ENCODE results near the gene KYAT1. TPM values are rescaled to one million over a fixed set of nuclear protein-coding genes. Genes with fewer than 3 reads are reported as not detected.

The KYAT1 gene
- total RNA-seq: 15.7 and 17.4 TPM in 2 replicates

DNA sequence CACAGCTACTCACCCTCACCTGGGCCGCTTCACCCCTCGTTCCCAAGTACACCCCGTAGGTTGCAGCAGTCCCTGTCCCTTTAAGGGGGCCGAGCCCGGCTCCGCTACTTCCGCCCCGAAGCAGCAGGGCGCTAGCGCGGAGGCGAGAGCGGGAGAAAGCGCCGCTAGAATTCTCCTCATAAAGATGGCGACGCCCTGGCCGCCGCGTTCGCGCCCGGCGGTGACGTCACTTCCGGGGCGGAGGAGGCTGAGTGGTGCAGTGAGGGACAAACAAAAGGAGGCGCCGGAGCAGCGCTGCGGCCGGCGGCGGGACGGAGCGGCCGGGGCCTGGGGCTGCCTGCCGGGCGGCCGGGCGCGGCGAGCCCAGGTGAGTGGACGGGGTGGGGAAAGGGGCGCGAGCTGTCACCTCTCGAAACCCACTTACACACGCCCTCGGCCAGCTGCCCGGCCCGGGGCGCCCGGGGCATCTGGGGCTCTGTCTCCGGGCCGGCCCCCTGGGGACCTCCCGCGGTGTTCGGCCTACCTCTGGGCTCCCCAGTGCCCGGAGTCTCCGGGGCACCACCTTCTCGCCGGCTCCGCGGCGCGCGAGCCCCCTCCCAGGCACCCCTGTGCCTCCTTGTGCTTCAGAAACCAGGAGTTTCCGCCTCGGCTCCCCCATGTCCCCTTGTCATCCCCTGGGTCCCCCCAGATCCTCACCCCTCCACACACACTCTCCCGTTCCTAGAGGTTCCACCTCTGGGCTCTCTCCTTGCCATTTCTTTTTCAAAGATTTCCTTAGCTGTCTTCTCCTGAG lies at the start of gene KYAT1, which contains the start of gene LRRC8A:
Gene KYAT1 (minus strand): TSS at position 67 of the 793 bp plus-strand sequence. CDS start 36,545 bp downstream, outside the sequence.
Gene LRRC8A (plus strand): TSS at position 250 of the 793 bp plus-strand sequence. CDS start 25,032 bp downstream, outside the sequence.
- intact Hi-C loops (cut with micrococcal nuclease): loop anchor here (1.0 to 5.0 kb wide), 10 partner anchors 20 to 425 kb away; partner anchors contain the start of genes CRAT, DOLK, IER5L and MIGA2

DNA sequence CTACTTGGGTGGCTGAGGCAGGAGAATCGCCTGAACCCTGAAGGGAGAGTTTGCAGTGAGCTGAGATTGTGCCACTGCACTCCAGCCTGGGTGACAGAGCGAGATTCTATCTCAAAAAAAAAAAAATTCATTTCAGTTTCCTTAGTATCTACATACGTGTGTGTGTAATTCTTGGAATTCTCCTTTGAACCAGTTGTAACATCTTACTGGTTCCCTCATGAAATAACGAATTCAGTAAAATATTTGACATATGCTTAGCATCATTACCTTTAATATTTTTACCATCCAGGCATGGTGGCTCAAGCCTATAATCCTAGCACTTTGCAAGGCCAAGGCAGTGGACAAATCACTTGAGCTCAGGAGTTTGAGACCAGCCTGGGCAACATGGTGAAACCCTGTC lies 47.8 kb upstream of the KYAT1 start:
- intact Hi-C loops (cut with micrococcal nuclease): no loop called here

DNA sequence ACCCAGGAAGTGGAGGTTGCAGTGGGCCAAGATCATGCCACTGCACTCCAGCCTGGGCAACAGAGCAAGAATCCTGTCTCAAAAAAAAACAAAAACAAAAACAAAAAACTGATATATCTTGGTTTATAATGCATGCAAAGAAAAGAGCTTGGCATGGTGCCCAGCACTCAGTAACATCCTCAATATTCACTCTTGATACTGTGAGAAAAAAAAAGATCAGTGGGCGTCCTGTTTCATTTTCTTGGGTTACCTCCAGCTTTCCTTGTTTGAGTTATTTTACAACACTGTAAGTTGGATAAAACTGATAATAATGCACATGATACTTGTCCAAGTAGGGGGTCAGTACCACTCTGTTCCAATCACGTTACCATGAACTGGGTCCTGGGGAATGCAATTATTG lies 46.9 kb upstream of the KYAT1 start:
- intact Hi-C loops (cut with micrococcal nuclease): loop anchor here (1.0 kb wide), 1 partner anchor 65 kb away; no protein-coding TSS in a partner anchor

DNA sequence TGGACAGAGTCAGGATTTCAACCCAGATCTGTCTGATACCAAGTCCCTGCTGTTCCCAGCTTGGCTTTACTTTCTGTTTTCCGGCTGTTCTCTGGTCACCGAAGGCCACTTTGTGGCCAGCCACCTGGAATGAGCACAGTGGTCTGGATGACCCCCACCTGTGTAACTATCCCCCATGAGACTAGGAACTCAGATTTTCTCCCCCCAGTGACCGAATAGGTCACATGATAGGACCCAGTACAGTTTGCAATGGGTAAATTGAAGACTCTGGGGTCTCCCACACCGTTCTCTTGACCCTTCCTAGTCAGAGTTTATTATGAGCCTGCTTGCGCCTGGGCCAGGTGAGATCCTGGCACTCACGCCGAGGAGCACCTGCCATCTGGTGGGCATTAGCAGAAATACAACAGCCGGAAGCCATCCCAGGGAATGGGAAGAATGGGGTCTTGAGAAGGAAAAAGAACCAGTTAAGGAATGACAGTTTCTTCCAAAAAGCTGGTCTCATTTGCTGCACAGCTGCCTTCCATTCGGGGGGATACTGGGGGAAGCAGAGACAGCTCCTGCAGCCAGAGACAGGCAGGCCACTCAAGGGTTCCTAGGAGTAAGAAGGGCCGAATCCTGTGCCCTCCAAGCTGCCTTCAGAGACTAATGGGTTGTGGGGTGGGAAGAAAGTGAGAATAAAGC lies 46.1 kb upstream of the KYAT1 start:
- intact Hi-C loops (cut with micrococcal nuclease): loop anchor here (1.0 kb wide), 1 partner anchor 65 kb away; no protein-coding TSS in a partner anchor

GRCh38 chr9:128923493-128923883 lies 41.7 kb upstream of the KYAT1 start:
- intact Hi-C loops (cut with micrococcal nuclease): no loop called here

- intact Hi-C loops (cut with micrococcal nuclease): no loop called here
Measured at GRCh38 chr9:128921881-128922763, 40.4 kb upstream of the KYAT1 start.

DNA sequence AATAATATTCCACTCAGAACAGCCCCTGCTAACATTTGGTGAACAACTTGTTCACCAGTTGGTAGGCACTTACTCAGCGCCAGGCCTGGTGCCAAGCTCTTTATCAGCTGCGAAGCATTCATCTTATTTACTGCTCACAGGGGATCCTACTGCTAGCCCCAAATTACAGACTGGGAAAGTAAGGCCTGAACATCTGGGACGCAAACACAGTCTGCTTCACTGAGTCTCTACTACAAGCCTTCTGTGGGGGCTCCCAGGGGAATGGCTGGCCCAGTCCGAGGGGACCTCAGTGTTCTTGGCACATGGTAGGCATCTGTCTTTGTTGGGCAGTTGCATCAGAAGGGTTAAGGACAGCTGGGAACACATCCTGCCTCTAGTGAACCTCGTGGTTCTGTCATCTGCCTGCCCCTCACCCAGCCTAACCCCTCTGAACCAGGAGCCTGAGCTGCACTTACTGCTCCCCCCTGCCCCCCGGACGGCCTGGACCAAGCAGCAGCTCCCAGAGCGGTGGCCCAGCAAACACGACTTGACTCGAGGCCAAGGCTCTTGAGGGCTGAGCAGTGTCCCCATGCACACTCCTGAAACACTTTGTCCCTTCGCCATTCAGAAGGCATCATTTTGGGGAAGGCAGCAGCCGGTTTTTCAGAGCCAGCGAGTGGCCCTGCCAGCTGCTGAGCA lies 38.8 kb upstream of the KYAT1 start, which contains the start of gene PHYHD1:
Gene PHYHD1 (plus strand): TSS at position 602 of the 678 bp plus-strand sequence. CDS start 1,342 bp downstream, outside the sequence.
- intact Hi-C loops (cut with micrococcal nuclease): no loop called here

DNA sequence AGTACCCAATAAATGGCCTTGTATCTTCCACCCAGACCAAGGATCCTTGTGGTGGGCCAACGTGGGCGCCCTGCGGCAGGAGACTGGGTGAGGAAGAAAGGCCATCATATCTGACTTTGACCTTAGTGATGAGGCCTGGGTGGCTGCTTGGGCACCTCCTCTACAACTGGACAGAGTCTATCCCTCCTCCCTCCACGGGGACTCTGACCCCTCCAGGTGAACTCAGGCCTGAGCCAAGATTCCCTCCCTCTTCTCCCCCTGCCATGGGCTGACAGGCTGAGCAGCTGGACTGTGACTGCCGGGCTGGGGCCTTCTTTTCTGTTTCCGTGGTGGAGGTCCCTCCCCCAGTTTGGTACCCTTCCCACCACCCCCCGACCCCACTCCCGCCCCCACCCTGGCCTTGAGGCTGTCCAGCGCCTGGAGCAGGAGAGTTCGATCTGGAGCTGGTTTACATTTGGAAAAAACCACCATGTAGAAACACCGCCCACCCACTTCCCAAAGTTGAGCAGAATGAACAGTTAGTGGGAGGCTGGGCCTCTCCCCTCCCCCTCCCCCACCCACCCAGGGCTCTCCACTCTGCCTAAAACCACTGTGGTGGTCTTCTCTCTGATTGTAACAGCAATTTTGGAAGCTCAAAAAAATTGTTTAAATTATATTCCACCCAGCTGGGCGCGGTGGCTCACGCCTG lies 37.8 kb upstream of the KYAT1 start:
- intact Hi-C loops (cut with micrococcal nuclease): no loop called here

GRCh38 chr9:128918921-128919320 lies 37.2 kb upstream of the KYAT1 start:
- intact Hi-C loops (cut with micrococcal nuclease): no loop called here

DNA sequence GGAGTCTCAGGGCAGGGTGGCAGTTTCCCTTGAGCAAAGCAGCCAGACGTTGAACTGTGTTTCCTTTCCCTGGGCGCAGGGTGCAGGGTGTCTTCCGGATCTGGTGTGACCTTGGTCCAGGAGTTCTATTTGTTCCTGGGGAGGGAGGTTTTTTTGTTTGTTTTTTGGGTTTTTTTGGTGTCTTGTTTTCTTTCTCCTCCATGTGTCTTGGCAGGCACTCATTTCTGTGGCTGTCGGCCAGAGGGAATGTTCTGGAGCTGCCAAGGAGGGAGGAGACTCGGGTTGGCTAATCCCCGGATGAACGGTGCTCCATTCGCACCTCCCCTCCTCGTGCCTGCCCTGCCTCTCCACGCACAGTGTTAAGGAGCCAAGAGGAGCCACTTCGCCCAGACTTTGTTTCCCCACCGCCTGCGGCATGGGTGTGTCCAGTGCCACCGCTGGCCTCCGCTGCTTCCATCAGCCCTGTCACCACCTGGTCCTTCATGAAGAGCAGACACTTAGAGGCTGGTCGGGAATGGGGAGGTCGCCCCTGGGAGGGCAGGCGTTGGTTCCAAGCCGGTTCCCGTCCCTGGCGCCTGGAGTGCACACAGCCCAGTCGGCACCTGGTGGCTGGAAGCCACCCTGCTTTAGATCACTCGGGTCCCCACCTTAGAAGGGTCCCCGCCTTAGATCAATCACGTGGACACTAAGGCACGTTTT lies 35.5 kb upstream of the KYAT1 start:
- intact Hi-C loops (cut with micrococcal nuclease): no loop called here

DNA sequence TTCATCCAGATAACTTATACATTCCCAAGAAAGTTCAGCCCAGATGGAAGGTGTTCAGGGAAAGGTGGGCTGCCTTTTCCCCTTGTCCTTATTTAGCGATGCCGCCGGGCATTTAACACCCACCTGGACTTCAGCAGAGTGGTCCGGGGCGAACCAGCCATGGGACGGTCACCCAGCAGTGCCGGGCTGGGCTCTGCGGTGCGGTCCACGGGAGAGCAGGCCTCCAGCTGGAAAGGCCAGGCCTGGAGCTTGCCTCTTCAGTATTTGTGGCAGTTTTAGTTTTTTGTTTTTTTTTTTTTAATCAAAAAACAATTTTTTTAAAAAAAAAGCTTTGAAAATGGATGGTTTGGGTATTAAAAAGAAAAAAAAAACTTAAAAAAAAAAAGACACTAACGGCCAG lies 35.0 kb upstream of the KYAT1 start:
- intact Hi-C loops (cut with micrococcal nuclease): no loop called here

DNA sequence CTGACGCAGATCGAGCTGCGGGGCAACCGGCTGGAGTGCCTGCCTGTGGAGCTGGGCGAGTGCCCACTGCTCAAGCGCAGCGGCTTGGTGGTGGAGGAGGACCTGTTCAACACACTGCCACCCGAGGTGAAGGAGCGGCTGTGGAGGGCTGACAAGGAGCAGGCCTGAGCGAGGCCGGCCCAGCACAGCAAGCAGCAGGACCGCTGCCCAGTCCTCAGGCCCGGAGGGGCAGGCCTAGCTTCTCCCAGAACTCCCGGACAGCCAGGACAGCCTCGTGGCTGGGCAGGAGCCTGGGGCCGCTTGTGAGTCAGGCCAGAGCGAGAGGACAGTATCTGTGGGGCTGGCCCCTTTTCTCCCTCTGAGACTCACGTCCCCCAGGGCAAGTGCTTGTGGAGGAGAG lies 34.5 kb upstream of the KYAT1 start:
- intact Hi-C loops (cut with micrococcal nuclease): no loop called here

- intact Hi-C loops (cut with micrococcal nuclease): no loop called here
Measured at GRCh38 chr9:128913995-128914772, 32.4 kb upstream of the KYAT1 start.

DNA sequence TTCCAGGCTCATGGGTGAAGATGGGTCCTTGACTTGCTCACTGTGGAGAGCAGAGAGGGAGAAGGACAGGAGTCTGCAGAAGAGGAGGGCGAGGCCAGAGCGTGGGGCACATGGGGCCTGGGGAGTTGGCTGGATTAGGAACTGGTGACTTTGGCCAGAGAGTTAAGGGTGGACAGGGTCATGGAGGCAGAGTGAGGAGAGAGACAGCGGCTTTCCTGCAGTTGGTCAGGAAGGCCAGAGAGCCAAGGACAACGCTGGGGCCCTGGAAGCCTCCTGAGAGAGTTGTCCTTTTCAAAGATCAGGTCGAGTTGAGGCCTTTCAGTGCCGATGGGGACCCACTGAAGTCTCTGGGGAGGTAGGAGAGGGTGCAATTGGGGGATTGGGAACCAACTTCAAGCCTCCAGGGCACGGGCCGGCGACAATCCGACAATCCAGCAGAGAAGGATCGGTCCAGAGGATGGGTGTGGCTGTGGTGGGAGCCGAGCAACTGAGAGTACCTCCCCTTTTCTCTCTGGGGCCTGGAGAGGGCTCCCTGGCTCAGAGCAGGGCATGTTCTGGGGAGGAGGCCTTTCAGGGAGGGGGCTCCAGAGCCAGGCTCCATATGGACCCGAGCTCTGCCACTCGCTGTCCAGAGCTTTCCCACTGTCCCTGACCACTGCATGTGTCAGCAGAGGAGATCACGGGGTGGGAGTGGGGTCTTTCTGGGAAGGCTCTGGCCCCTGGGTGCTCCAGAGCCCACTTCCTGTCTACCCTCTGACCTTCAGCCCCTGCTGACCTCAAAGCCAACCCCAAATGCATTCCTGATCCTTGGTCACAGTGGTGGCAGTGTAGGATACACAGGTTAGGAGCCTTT lies 31.5 kb upstream of the KYAT1 start:
- intact Hi-C loops (cut with micrococcal nuclease): no loop called here

DNA sequence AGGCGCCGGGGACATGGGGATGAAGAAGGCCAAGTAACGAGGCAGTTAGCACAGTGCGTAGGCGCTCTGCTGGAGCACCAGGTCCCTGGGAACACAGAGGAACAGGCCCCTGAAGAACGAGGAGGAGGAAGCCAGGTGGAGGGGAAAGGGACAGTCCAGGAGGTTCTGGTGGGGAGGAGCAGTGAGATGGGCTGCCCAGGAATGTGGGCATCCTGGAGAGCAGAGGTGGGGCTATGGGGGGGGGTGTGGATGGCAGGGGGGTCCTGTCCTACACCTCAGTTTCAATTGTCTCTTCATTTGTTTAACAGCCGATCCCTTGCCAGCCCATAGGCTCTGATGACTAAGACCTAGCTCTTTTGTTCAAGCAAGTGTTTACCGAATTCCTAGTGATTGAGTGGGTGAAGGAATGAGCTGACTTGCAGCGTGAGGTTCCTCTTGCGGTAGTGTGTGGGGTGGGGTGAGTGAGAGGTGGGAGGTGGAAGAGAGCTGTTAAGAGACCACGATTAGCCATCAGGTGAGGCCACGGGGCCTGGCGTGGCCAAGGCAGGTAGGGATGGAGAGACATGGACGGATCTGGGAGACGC lies 30.6 kb upstream of the KYAT1 start:
- intact Hi-C loops (cut with micrococcal nuclease): no loop called here

- intact Hi-C loops (cut with micrococcal nuclease): no loop called here
Measured at GRCh38 chr9:128911529-128912035, 29.8 kb upstream of the KYAT1 start.

DNA sequence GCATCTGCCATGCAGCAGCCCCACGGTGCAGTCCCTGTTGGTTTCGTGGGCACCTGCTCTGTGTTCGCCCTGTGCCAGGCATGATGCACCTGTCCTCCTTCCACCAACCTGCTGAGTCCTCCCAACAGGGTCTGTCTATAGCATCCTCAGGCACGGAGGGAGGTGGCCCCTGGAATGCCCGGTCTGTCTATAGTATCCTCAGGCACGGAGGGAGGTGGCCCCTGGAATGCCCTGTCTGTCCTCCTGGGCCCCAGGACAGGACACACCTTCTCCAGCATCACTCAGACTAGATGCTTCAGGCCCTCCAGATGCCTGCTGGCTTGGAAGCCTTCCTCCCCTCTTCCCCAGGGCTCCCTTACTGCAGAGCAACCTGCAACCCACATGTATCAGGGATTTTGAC lies 29.2 kb upstream of the KYAT1 start:
- intact Hi-C loops (cut with micrococcal nuclease): no loop called here

All from T-helper 2 cell treated with Interferon-gamma antibody and Interleukin-4, amounts not matched to agents 100 ng/mL and 5 ng/mL, for 36 hours (primary cell).